MCF 10A (cell line): ENCODE measurements around the gene DDX51. TPM values are rescaled to one million over a fixed set of nuclear protein-coding genes. Genes with fewer than 3 reads are reported as not detected.
A peak's percentile ranks its signal among the peaks of the same experiment; 100 is the strongest.

ENCODE experiments used
- BruUV-seq: library from RNA; stranded (reverse); fragments of 400-500 nt; replicated peaks from 2 replicates; lab custom pipeline; 2021; lab: Mats Ljungman, UMichigan
- CTCF ChIA-PET: fragments of 300-600 bp; sonication (Branson Sonifier 250); formaldehyde crosslinking; extraction: SDS; loops from one replicate; lab custom pipeline; 2021; ENCODE audit warnings: antibody characterized with exemption, inconsistent platforms; lab: Yijun Ruan, JAX
- POLR2A ChIA-PET: fragments of 300-600, 350-650 bp; sonication (Branson Sonifier 250); formaldehyde crosslinking; extraction: SDS; loops from one replicate; lab custom pipeline; 2020; ENCODE audit warnings: antibody characterized with exemption, inconsistent platforms; lab: Yijun Ruan, JAX
- DNase-seq: peaks from one replicate; pipeline ENCODE4 v3.0.0-alpha.2; 2018; ENCODE audit not compliant: unreplicated experiment
- H3K27ac Mint-ChIP-seq: one replicate; pipeline ENCODE4 v1.8.0; 2022; ENCODE audit warnings: mild to moderate bottlenecking, low read depth, mixed read lengths; ENCODE audit not compliant: unreplicated experiment
- H3K27me3 Mint-ChIP-seq: one replicate; pipeline ENCODE4 v1.8.0; 2022; ENCODE audit warnings: mixed read lengths; ENCODE audit not compliant: insufficient read depth, unreplicated experiment
- H3K36me3 Mint-ChIP-seq: one replicate; pipeline ENCODE4 v1.8.0; 2022; ENCODE audit warnings: mild to moderate bottlenecking, moderate library complexity, mixed read lengths; ENCODE audit not compliant: insufficient read depth, unreplicated experiment
- H3K4me1 Mint-ChIP-seq: one replicate; pipeline ENCODE4 v1.8.0; 2022; ENCODE audit warnings: mixed read lengths; ENCODE audit not compliant: insufficient read depth, unreplicated experiment
- H3K4me3 Mint-ChIP-seq: one replicate; pipeline ENCODE4 v1.8.0; 2022; ENCODE audit warnings: mild to moderate bottlenecking, moderate library complexity, mixed read lengths; ENCODE audit not compliant: unreplicated experiment
- H3K9me3 Mint-ChIP-seq: one replicate; pipeline ENCODE4 v1.8.0; 2022; ENCODE audit warnings: mixed read lengths; ENCODE audit not compliant: unreplicated experiment
- intact Hi-C: fragments of 100-400 bp; cut with micrococcal nuclease; formaldehyde crosslinking; loops from 2 replicates; pipeline ENCODE4 v1.14.1; 2022
- total RNA-seq: library from RNA; stranded (reverse); gene quantifications from 2 replicates; pipeline ENCODE4 v1.2.3, GENCODE V29; 2022
- TF ChIP-seq, protein P1 (sequence below): fragments of 200-600 bp; IDR thresholded peaks from one replicate; pipeline ENCODE4 v1.8.0; 2022; ENCODE audit warnings: antibody characterized with exemption, mild to moderate bottlenecking; ENCODE audit not compliant: unreplicated experiment

DDX51 gene
- total RNA-seq, 1 experiment from 2014 or later: 24.0 TPM

DNA sequence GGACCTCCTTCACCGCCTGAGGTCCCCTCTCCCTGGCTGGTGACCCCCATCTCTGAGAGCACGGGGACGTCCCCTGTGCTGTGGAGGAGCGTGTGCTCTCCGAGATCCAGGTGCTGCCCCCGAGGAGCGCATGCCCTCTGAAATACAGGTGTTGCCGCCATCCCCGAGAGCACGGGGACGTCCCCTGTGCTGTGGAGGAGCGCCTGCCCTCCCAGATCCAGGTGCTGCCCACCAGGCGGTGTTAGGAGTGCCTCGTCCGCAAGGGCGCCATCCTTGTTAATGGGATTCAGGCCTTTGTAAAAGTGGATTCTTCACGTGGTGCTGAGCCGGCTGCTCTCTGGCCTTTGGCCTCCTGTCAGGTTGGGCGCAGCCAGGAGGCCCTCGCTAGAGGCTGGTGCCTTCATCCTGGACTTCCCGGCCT is 10.2 kb upstream of the DDX51 start:
- TF ChIP-seq, protein P1, sequence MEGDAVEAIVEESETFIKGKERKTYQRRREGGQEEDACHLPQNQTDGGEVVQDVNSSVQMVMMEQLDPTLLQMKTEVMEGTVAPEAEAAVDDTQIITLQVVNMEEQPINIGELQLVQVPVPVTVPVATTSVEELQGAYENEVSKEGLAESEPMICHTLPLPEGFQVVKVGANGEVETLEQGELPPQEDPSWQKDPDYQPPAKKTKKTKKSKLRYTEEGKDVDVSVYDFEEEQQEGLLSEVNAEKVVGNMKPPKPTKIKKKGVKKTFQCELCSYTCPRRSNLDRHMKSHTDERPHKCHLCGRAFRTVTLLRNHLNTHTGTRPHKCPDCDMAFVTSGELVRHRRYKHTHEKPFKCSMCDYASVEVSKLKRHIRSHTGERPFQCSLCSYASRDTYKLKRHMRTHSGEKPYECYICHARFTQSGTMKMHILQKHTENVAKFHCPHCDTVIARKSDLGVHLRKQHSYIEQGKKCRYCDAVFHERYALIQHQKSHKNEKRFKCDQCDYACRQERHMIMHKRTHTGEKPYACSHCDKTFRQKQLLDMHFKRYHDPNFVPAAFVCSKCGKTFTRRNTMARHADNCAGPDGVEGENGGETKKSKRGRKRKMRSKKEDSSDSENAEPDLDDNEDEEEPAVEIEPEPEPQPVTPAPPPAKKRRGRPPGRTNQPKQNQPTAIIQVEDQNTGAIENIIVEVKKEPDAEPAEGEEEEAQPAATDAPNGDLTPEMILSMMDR: no peak
- H3K27ac Mint-ChIP-seq: no peak overlapping the region
- no peak for DNase-seq
- no peak overlapping the region for H3K4me3 Mint-ChIP-seq
- no peaks in the 10 kb centered on the region for H3K4me1 Mint-ChIP-seq
- H3K27me3 Mint-ChIP-seq: no peaks in the 10 kb centered on the region
- no peaks in the 10 kb centered on the region for H3K36me3 Mint-ChIP-seq
- no peaks in the 10 kb centered on the region for H3K9me3 Mint-ChIP-seq
- POLR2A ChIA-PET: interaction anchor here (0.6 kb wide), 2 partner anchors 8 to 393 kb away, joined by 3 read pairs; no protein-coding TSS in a partner anchor
- BruUV-seq: no TSS peak
- CTCF ChIA-PET: interaction anchor here (0.6 to 2.0 kb wide), 17 partner anchors 8 to 1239 kb away, joined by 3 to 19 read pairs (median 4); no protein-coding TSS in a partner anchor
- intact Hi-C loops: loop anchor here (2.0 to 10.0 kb wide), 4 partner anchors 64 to 460 kb away; partner anchors contain the start of genes LRCOL1 and P2RX2

GRCh38 chr12:132153501-132154340 is 9.6 kb upstream of the DDX51 start:
- CTCF ChIA-PET: interaction anchor here (0.6 to 2.0 kb wide), 22 partner anchors 9 to 1238 kb away, joined by 3 to 19 read pairs (median 3); no protein-coding TSS in a partner anchor
- no peaks in the 10 kb centered on the region for H3K27me3 Mint-ChIP-seq

DNA sequence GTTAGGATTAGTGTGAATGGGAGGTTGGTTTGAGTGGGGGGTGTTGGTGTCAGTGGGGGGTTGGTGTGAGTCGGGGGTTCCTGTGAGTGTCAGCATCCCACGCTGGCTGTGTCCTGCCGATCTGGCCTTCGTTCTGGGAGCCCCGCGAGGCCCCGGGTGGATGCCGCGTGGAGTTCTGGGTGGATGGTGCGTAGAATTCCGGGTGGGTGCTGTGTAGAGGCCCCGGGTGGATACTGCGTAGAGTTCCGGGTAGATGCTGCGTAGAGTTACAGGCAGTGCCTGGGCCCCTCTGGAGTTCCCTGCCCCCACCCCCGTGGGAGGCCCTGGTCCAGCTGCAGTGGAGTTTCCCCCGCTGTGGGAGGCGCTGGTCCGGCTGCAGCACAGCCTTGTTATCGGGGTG is 8.8 kb upstream of the DDX51 start:
- ChIA-PET CTCF (interaction anchor here (0.9 to 2.0 kb wide), 10 partner anchors 8 to 514 kb away, joined by 3 to 19 read pairs (median 4); no protein-coding TSS in a partner anchor), POLR2A (no interaction called here)
- H3K9me3 Mint-ChIP-seq: no peaks in the 10 kb centered on the region
- H3K27me3 Mint-ChIP-seq: no peaks in the 10 kb centered on the region
- DNase-seq: no peak
- intact Hi-C loops: loop anchor here (10.0 kb wide), 1 partner anchor 462 kb away; the partner anchor contains the start of genes LRCOL1 and P2RX2
- BruUV-seq: no TSS peak
- TF ChIP-seq, protein P1: no peak
- peaks cover 4% of the 10 kb centered on the region for H3K36me3 Mint-ChIP-seq
- H3K4me3 Mint-ChIP-seq: no peak overlapping the region
- H3K4me1 Mint-ChIP-seq: no peaks in the 10 kb centered on the region
- H3K27ac Mint-ChIP-seq: no peak overlapping the region

More at GRCh38 chr12:132153501-132154340, 9.6 kb upstream of the DDX51 start:
- TF ChIP-seq, protein P1: peak; percentile 87
- intact Hi-C loops: loop anchor here (2.0 to 10.0 kb wide), 4 partner anchors 65 to 461 kb away; partner anchors contain the start of genes LRCOL1 and P2RX2
- Mint-ChIP-seq H3K4me1 (no peaks in the 10 kb centered on the region), H3K36me3 (no peaks in the 10 kb centered on the region), H3K27ac (no peak overlapping the region), H3K9me3 (no peaks in the 10 kb centered on the region), H3K4me3 (no peak overlapping the region)
- peak; percentile 71 for DNase-seq
- no TSS peak for BruUV-seq
- POLR2A ChIA-PET: interaction anchor here (0.6 kb wide), 2 partner anchors 9 to 393 kb away, joined by 3 read pairs; no protein-coding TSS in a partner anchor

GRCh38 chr12:132152411-132152821 is 8.3 kb upstream of the DDX51 start:
- Mint-ChIP-seq H3K27ac (no peak overlapping the region), H3K36me3 (peaks cover 7% of the 10 kb centered on the region), H3K4me3 (no peak overlapping the region), H3K9me3 (no peaks in the 10 kb centered on the region), H3K4me1 (no peaks in the 10 kb centered on the region), H3K27me3 (no peaks in the 10 kb centered on the region)
- DNase-seq: no peak
- ChIA-PET POLR2A (no interaction called here), CTCF (interaction anchor here (0.8 to 2.0 kb wide), 4 partner anchors 10 to 462 kb away, joined by 3 to 12 read pairs (median 4); no protein-coding TSS in a partner anchor)
- TF ChIP-seq, protein P1: no peak
- intact Hi-C loops: loop anchor here (10.0 kb wide), 1 partner anchor 462 kb away; the partner anchor contains the start of genes LRCOL1 and P2RX2
- no TSS peak for BruUV-seq
